NCI-H2029 treated with DMSO at 0.1 percent for 48 hours (cell line): ENCODE measurements around the gene ERC2.
"Not testable (repeated sequence)": the region's sequence is repeated elsewhere in the genome, so short reads cannot be mapped to it uniquely, and the experiment has no call there.

ENCODE experiments used
- DNase-seq: peaks from one replicate; lab custom pipeline; 2025; lab: John Stamatoyannopoulos, UW

Gene ERC2

DNA sequence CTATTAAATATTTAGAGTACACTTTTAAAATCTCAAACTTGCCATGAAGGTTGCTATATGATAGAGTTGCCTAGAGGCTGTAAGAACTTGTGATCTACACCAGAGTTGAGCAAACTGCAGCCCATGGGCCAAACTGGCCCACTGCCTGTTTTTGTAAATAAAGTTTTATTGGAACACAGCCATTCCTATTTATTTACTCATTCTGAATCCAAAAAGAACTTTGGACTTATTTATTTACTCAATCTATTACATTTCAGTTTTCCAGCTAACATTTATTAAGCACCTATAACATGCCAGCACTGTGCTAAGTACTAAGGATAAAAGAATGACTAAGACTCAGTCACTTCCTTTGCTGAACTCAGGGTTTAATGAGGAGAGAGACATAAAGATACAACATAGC is 403.6 kb downstream of the ERC2 start:
- no peak for DNase-seq

- no peak for DNase-seq
Observed at GRCh38 chr3:56061279-56061626, 407.0 kb downstream of the ERC2 start.

DNA sequence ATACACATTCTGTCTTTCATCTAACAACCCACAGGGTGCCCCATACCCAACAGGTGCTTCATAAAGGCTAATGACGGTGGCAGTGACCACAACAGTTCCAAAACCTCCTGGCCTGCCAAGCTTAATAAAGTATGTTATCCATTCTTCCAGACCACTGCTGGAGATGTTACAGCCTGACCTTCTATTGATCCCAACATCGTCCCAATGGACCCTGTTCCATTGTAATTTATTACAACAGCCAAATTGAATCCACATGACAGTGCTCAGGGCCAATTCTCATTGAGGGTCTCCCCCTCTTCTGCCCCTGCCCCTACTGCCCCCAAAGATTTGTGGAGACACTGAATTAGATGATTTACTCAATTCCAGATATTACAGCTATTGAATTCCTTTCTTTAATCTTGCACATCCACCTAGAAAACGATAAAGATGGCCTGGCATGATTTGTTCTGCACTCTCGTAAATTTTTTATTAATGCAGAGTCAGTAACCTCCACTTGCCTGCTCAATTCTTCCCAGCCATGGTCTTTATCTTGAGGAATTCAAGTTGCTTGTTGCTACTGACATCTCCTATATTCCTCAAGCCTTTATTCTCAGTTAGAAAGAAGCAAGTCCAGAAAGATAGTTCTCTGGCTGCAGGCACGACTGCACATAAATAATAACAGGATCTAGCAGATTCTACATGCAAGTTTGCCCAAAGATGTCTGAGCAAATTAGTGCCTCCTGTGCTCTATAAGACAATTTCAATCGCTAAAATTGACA is 407.6 kb downstream of the ERC2 start:
- no peak for DNase-seq

DNA sequence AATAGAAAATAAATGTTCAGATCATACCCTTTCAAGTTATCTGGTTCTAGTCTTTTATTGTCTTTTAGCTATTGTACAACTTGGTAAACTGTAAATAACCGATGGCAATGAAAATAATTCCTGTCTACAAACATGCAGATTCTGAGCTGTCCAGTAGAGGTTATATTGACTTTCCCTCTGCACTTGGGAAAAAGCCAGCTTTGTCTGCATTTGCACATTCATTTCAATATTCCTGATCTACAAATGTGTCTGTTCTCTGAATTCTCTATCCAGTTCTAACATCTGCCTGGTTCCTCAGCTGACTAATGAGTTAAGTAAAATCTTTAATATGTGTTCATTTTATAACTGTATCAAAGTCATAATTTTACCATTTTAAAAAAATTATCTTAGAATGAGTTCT is 408.5 kb downstream of the ERC2 start:
- no peak for DNase-seq

GRCh38 chr3:56055951-56056350 is 412.3 kb downstream of the ERC2 start:
- DNase-seq = no peak

DNA sequence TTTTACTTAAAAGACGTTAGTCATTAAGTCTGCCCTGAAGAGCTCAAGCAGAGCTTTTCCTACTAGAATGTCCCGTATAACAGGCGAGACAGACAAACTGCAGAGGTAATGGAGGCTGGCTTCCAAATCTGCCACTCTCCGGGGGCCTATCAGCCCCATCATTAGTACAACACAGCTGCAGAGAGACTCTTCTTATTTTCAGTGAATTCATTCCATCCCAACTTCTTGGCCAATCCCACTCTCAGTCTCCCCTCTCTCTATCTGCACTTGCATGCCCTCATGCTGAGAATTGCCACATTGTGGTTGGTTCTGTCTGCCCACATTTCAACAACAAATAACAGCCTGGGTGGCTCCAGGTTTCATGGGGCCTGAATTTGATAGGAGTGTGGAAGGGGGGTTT is 412.7 kb downstream of the ERC2 start:
- no peak for DNase-seq

- DNase-seq = no peak
Observed at GRCh38 chr3:56054844-56055243, 413.4 kb downstream of the ERC2 start.

DNA sequence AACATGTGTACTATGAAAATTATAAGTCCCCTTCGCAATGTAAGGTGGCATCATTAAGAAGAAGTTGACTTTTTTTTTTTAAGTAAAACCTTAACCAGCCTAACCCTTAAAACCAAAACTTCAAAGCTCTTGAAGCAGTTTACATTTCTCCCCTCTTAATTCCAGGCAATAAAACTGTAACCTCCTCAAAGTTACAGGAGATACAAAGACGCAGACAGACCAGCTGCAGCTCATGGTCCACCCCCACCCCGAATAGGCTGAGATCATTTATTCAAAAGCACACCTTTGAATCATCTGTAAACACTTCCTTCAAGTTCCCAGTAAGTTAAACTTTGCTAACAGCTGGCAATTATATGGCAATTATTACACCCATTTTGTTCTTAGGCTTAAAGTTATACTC is 414.5 kb downstream of the ERC2 start:
- no peak for DNase-seq

- no peak for DNase-seq
Observed at GRCh38 chr3:56052188-56052587, 416.1 kb downstream of the ERC2 start.

- DNase-seq = no peak
Observed at GRCh38 chr3:56051052-56051451, 417.2 kb downstream of the ERC2 start.

DNA sequence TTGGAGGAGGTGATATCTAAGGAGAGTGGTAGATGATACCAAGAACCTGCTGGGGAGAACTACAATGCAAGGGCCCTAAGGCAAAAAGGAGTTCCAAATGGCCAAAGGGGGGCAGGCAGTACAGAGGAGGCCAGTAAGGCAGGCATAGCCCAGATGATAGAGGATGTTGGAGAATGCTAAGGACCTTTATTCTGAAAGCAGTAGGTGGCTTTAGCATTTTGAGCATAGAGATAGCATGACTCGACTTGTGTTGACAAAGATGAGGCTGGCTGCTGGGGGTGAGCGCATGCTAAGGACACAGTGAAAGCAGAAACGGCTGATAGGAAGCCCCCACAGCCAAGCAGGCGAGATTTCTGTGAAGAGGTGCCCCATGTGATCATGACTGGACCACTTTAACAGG is 419.3 kb downstream of the ERC2 start:
- DNase-seq = no peak

DNA sequence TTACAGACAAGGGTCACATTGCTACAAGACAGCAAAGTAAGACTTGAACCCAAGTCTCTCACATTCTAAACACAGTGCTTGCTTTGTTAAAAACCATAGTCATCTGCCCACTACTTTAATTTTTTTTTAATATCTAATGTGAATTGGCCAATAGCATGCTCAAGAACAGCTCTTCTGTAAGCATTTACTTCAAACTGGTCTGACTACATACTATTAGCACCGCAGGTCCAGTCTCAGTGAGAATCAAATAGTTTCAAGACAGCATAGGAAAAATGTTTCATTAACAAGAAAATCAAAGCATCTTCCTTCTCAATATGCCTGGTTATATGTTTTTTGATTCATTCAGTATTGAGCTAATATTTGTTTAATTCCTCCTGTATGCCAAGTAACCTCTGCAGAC is 419.9 kb downstream of the ERC2 start:
- no peak for DNase-seq

- peak; percentile 13 for DNase-seq
Observed at GRCh38 chr3:56042326-56042951, 425.8 kb downstream of the ERC2 start.

DNA sequence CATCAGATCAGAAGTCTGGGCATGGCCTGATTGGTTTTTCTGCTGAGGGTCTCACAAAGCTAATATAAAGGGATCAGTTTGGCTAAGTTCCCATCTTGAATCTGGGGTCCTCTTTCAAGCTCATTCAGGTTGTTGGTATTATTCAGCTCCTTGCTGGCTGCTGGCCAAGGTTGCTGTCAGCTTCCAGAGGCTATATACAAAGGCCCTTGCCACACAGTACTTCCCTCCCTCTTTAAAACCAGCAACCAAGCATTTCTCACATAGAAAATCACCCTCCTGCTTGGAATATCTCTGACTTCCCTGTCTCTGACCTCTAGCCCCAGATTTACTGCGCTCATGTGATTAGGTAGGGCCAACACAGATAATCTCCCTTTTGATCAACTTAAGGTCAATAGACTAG is 442.9 kb downstream of the ERC2 start:
- peak; percentile 1 for DNase-seq

- no peak for DNase-seq
Observed at GRCh38 chr3:56023546-56023945, 444.7 kb downstream of the ERC2 start.

GRCh38 chr3:56022619-56023018 is 445.6 kb downstream of the ERC2 start:
- DNase-seq = no peak

GRCh38 chr3:56019490-56020146 is 448.6 kb downstream of the ERC2 start:
- DNase-seq = no peak

DNA sequence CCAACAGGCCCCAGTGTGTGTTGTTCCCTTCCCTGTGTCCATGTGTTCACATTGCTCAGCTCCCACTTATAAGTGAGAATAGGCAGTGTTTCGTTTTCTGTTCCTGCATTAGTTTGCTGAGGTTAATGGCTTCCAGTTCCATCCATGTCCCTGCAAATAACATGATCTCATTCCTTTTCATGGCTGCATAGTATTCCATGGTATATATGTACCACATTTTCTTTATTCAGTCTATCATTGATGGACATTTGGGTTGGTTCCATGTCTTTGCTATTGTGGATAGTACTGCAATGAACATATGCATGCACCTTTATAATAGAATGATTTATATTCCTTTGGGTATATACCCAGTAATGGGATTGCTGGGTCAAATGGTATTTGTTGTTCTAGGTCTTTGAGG is 452.9 kb downstream of the ERC2 start:
- not testable (repeated sequence) for DNase-seq

- DNase-seq = no peak
Observed at GRCh38 chr3:56012721-56013120, 455.5 kb downstream of the ERC2 start.

- no peak for DNase-seq
Observed at GRCh38 chr3:56005196-56005805, 463.0 kb downstream of the ERC2 start.

- DNase-seq = no peak
Observed at GRCh38 chr3:56003129-56003528, 465.1 kb downstream of the ERC2 start.

DNA sequence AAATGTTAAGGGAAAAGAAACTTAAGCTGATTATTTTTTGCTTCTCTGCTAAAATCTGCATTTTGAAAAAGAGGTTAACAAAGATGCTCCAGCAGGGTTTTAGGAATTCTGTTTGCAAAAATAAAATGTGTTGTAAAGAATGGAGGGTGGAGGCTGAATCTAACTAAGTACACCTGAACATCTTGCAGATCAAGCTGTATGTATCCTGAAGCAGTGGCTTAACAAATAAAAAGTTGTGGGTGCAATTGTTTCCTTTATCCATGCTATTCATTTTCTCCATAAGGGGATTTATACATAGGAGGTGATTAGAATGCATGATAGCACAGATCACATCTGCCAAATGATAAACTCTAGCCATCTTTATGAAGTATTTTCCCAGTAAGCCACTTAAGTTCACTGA is 466.3 kb downstream of the ERC2 start:
- DNase-seq = no peak

DNA sequence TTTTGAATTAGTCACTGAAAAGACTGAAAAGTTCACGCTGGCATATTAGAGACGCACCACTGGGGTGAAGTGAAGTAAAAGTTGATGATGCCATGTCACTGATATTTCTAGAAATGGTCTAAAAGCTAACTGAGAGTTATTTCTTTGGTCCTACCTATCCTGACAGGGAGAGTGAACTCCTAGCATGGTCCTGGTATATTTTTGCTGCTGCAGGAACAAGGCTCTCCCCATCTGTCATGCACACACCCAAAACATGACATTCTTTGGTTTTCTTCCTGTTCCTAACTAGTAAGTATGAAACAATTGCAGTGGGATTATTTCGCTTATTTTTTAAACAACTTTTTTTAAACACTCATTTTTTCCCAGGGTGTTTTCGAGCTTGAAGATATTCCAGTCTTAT is 466.7 kb downstream of the ERC2 start:
- DNase-seq = no peak
